ENCODE results near the gene NTM.

DNA sequence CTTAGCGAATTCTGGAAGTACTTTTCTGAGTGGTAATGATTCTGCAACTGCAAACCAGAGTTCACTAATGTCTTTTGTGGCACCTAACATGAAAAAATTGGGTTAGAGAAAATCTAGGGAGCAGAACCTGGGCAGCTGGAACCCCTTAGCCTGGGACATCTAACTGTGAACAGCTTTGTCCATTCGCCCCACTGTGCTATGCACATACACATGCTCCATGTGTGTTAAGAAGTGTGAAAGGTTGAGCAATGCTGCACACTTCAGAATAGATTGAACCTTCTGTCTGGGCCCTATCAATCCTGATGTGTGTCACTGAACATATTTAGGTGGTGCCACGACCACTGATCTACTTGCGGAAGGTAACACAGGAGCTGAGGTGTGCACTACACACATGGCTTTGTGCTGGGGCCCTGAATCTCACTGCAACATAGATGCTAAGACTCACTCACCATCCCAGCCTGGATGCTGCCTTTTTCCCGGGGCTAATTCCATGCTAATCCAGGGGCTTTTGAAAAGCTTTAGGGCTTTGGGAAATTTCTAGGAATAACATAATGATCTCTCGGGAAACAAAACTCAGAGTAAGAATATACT is 976.2 kb downstream of the NTM start:
- TF ChIP-seq POLR2A (IDR thresholded peaks at IDR 0.05; ENCODE audit: low read depth, low read length), result no peak
- TF ChIP-seq POLR2AphosphoS5 (IDR thresholded peaks at IDR 0.05; ENCODE audit: low read depth, low read length), result no peak
- TF ChIP-seq TAF1 (IDR thresholded peaks at IDR 0.05; ENCODE audit: low read depth, low read length), result no peak

Data from GM12891 (cell line).